Loucy (cell line): ENCODE data around the gene TMEM240.

Experiments used
- H2AFZ ChIP-seq: fragments of 200-600 bp; sonication (generic); 2 replicates; pipeline ENCODE4 v1.6.0; 2016; ENCODE audit warnings: antibody characterized with exemption, mild to moderate bottlenecking, low read length, moderate library complexity
- H3F3A ChIP-seq: fragments of 200-600 bp; 2 replicates; pipeline ENCODE4 v1.6.0; 2016; ENCODE audit warnings: antibody characterized with exemption, low read depth, mild to moderate bottlenecking
- H3K27me3 ChIP-seq: fragments of 200-600 bp; sonication (generic); 2 replicates; pipeline ENCODE4 v1.6.1; 2014; ENCODE audit warnings: low read length, mild to moderate bottlenecking; ENCODE audit not compliant: insufficient read depth, poor library complexity, severe bottlenecking
- H3K36me3 ChIP-seq: fragments of 200-600 bp; sonication (generic); 2 replicates; pipeline ENCODE4 v1.6.1; 2016; ENCODE audit warnings: low read length; ENCODE audit not compliant: insufficient read depth
- H3K4me1 ChIP-seq: fragments of 200-600 bp; sonication (generic); 2 replicates; pipeline ENCODE4 v1.5.1; 2014; ENCODE audit warnings: low read length, mild to moderate bottlenecking; ENCODE audit not compliant: insufficient read depth, poor library complexity, severe bottlenecking
- H3K4me2 ChIP-seq: fragments of 200-600 bp; sonication (generic); 2 replicates; pipeline ENCODE4 v1.6.0; 2014; ENCODE audit warnings: antibody characterized with exemption, low read length, low read depth, mild to moderate bottlenecking; ENCODE audit not compliant: poor library complexity, severe bottlenecking
- H3K4me3 ChIP-seq: fragments of 200-600 bp; sonication (generic); 2 replicates; pipeline ENCODE4 v1.5.1; 2014; ENCODE audit warnings: low read length, mild to moderate bottlenecking, mixed read lengths; ENCODE audit not compliant: poor library complexity, severe bottlenecking
- H3K79me2 ChIP-seq: fragments of 200-600 bp; sonication (generic); 2 replicates; pipeline ENCODE4 v1.6.1; 2014; ENCODE audit warnings: low read length; ENCODE audit not compliant: insufficient read depth
- H3K9ac ChIP-seq: fragments of 200-600 bp; sonication (generic); 2 replicates; pipeline ENCODE4 v1.6.0; 2014; ENCODE audit warnings: mild to moderate bottlenecking, low read depth, low read length, moderate library complexity; ENCODE audit not compliant: poor library complexity, severe bottlenecking
- H3K9me2 ChIP-seq: fragments of 200-600 bp; sonication (generic); replicated peaks from 2 replicates; pipeline ENCODE4 v1.6.1; 2016; ENCODE audit warnings: low read depth, low read length, mixed read lengths
- H3K9me3 ChIP-seq: fragments of 200-600 bp; sonication (generic); 2 replicates; pipeline ENCODE4 v1.6.1; 2014; ENCODE audit warnings: mild to moderate bottlenecking, antibody characterized with exemption, low read length, low read depth; ENCODE audit not compliant: insufficient read depth
- H4K20me1 ChIP-seq: fragments of 200-600 bp; sonication (generic); 2 replicates; pipeline ENCODE4 v1.6.0; 2014; ENCODE audit warnings: antibody characterized with exemption, low read length, mild to moderate bottlenecking; ENCODE audit not compliant: insufficient read depth, poor library complexity, severe bottlenecking
- EZH2phosphoT487 ChIP-seq: fragments of 200-600 bp; IDR thresholded peaks from 2 replicates; pipeline ENCODE4 v1.6.1; 2018; ENCODE audit warnings: antibody characterized with exemption, mild to moderate bottlenecking, moderate library complexity, borderline replicate concordance
- TF ChIP-seq, protein P1 (sequence below): fragments of 200-600 bp; sonication (generic); conservative IDR thresholded peaks from 2 replicates; pipeline ENCODE4 v1.5.1; 2014; ENCODE audit warnings: mild to moderate bottlenecking, antibody characterized with exemption, low read length

TMEM240 gene

DNA sequence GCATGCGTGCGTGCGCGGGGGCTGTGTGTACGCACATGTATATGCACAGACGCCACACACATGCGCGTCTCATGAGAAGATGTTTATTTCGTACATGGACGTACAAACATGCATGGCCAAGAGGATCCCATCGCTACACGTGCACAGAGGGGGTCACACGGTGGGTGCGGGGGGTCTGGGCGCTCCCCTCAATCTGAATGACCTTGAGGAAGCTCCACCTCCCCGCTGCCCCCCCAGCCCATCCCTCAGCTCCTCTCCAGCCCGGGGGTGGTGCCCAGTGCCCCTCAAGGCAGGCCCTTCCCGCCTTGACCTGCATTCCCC is 1.5 kb downstream of the TMEM240 start:
- H3K9ac ChIP-seq: no peak overlapping the region
- no peak for TF ChIP-seq EZH2phosphoT487

DNA sequence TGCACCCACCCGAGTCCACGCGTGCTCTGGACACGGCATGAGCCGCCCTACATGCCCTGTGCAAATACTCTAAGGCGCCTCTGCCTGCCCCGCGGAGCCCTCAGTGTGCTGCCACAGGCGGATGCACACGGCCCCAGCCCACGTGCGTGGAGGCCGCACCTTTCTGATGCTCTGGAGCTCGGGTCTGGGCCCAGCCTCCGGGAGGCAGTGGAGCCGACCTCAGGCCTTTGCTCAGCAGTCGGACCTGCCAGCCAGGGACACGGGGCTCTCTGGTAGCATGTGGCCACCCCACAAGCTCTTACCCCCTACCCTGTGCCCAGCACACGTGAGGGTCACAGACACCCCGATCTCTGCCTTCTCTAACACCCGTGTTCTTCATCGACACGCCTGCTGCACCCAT is 2.1 kb downstream of the TMEM240 start:
- Histone ChIP-seq H3F3A (no peaks in the 10 kb centered on the region), H3K4me1 (no peaks in the 10 kb centered on the region), H3K36me3 (no peaks in the 10 kb centered on the region), H4K20me1 (no peaks in the 10 kb centered on the region), H3K9me3 (no peaks in the 10 kb centered on the region), H3K27me3 (no peaks in the 10 kb centered on the region), H3K9ac (no peak overlapping the region), H3K4me2 (no peak overlapping the region), H3K9me2 (no peaks in the 10 kb centered on the region), H3K4me3 (no peak overlapping the region), H3K79me2 (no peaks in the 10 kb centered on the region), H2AFZ (no peak overlapping the region)
- no peak for TF ChIP-seq EZH2phosphoT487
- TF ChIP-seq, protein P1, sequence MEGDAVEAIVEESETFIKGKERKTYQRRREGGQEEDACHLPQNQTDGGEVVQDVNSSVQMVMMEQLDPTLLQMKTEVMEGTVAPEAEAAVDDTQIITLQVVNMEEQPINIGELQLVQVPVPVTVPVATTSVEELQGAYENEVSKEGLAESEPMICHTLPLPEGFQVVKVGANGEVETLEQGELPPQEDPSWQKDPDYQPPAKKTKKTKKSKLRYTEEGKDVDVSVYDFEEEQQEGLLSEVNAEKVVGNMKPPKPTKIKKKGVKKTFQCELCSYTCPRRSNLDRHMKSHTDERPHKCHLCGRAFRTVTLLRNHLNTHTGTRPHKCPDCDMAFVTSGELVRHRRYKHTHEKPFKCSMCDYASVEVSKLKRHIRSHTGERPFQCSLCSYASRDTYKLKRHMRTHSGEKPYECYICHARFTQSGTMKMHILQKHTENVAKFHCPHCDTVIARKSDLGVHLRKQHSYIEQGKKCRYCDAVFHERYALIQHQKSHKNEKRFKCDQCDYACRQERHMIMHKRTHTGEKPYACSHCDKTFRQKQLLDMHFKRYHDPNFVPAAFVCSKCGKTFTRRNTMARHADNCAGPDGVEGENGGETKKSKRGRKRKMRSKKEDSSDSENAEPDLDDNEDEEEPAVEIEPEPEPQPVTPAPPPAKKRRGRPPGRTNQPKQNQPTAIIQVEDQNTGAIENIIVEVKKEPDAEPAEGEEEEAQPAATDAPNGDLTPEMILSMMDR: no peak

More for the DNA sequence above, 1.5 kb downstream of the TMEM240 start:
- no peaks in the 10 kb centered on the region for H4K20me1 ChIP-seq
- no peaks in the 10 kb centered on the region for H3K9me3 ChIP-seq
- H3K36me3 ChIP-seq: no peaks in the 10 kb centered on the region
- H2AFZ ChIP-seq: no peak overlapping the region
- H3K27me3 ChIP-seq: no peaks in the 10 kb centered on the region
- H3K9me2 ChIP-seq: no peaks in the 10 kb centered on the region
- no peaks in the 10 kb centered on the region for H3K79me2 ChIP-seq
- H3F3A ChIP-seq: no peaks in the 10 kb centered on the region
- H3K4me3 ChIP-seq: no peak overlapping the region
- H3K4me1 ChIP-seq: no peaks in the 10 kb centered on the region
- no peak overlapping the region for H3K4me2 ChIP-seq

DNA sequence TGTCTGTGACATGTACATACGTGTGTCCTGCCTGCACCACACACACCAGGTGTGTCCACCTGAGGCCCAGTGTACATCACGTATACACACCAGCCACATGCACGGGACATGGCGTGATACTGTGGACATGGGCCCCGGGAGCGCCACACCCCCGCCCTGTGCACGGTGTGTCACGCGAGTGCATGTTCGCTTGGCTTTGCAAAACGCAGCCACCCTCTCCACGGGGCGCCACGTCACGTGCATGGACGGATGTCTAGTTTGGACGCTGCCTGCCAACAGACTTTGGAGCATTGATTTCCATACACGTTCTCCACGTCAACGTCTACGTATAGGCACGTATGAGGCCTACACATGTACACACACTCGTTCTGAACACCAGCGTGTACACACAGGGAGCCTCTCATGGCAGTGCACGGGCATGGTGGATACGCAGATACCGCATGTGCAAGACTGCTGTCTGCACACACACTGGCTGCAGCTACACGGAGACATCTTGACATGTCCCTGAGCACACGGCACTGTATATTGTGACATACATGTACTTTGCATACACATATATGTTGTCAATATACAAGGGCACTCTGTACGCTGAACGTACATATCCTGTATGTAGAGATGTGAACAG is 2.7 kb downstream of the TMEM240 start:
- no peaks in the 10 kb centered on the region for H3K27me3 ChIP-seq
- H3K79me2 ChIP-seq: no peaks in the 10 kb centered on the region
- H3K36me3 ChIP-seq: no peaks in the 10 kb centered on the region
- no peak overlapping the region for H3K4me2 ChIP-seq
- TF ChIP-seq EZH2phosphoT487: no peak
- TF ChIP-seq, protein P1: no peak
- H3K9me3 ChIP-seq: no peaks in the 10 kb centered on the region
- no peaks in the 10 kb centered on the region for H4K20me1 ChIP-seq
- no peaks in the 10 kb centered on the region for H3K9me2 ChIP-seq
- no peaks in the 10 kb centered on the region for H3F3A ChIP-seq
- H3K9ac ChIP-seq: no peak overlapping the region
- H3K4me1 ChIP-seq: no peaks in the 10 kb centered on the region
- no peak overlapping the region for H3K4me3 ChIP-seq
- H2AFZ ChIP-seq: no peak overlapping the region

DNA sequence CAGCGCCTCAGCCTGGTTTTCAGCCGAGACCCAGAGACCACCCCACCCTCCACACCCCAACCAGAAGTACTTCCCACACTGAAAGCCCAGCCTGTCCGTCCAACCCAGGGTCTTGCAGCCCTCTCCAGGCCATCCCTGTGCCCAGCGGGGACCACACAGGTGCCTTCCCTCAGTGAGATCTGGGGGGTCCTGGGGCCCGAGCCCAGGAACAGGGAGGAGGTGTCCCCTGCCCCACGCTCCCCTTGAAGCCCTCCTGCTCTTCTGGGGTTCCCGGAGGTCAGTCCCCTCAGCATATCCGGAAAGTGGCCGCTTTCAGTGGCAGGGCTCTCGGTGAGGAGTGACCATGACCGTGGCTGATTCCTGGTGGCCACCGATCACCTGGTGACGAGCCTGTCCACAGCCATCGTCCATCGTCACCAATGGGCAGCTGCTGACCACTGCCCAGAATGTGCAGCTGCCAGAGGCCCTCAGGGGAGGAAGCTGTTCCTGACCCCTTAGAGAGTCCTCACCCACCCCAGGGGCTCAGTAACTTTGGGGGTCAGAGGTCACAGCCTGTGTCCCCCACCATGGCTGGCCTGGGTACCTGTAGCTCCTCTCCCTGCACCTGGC is 3.4 kb downstream of the TMEM240 start:
- no peaks in the 10 kb centered on the region for H3K27me3 ChIP-seq
- H2AFZ ChIP-seq: no peak overlapping the region
- no peaks in the 10 kb centered on the region for H3K36me3 ChIP-seq
- H3K79me2 ChIP-seq: no peaks in the 10 kb centered on the region
- H3K4me3 ChIP-seq: no peak overlapping the region
- TF ChIP-seq EZH2phosphoT487: no peak
- TF ChIP-seq, protein P1: no peak
- no peak overlapping the region for H3K9ac ChIP-seq
- no peak overlapping the region for H3K4me2 ChIP-seq
- no peaks in the 10 kb centered on the region for H3K4me1 ChIP-seq
- H4K20me1 ChIP-seq: no peaks in the 10 kb centered on the region
- H3K9me2 ChIP-seq: no peaks in the 10 kb centered on the region
- no peaks in the 10 kb centered on the region for H3F3A ChIP-seq
- no peaks in the 10 kb centered on the region for H3K9me3 ChIP-seq
